ENCODE results near the gene MAX. TPM values are rescaled to one million over a fixed set of nuclear protein-coding genes. Genes with fewer than 3 reads are reported as not detected.

The MAX gene
- total and polyA plus RNA-seq, 2 donors from 2014 or later, result 48.9 to 89.4 TPM

DNA sequence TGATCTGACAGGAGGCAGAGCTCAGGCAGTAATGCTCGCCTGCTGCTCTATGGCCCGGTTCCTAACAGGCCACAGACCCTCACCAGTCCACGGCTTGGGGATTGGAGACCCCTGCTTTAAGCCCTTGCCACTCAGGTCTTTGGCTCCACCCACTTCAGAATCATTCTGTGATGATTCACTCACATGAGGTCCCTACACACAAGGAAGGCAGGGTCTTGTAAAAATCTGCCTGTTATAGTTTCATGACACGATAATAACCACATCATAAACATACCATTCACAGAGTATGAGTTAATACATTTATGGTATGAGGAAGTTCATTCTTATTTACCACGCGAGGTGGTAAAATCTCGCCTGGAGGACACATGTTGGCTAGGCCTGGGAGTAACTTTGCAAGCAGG is 29.0 kb upstream of the MAX start:
- H3K27me3 ChIP-seq (ENCODE audit: control insufficient read depth, insufficient read depth, low read length), result no peaks in the 10 kb centered on the region
- no peak for FAIRE-seq
- no peaks in the 10 kb centered on the region for H3K4me1 ChIP-seq (ENCODE audit: control insufficient read depth in 2 of 3, insufficient read depth in 2 of 3, low read depth in 1 of 3, low read length in 3 of 3)
- H3K36me3 ChIP-seq (ENCODE audit: control insufficient read depth in 2 of 3, insufficient read depth in 3 of 3, low read length in 3 of 3), result no peaks in the 10 kb centered on the region
- H3K27ac ChIP-seq (ENCODE audit: low read depth in 2 of 2, low read length in 2 of 2), result no peak overlapping the region
- TF ChIP-seq, protein P1, sequence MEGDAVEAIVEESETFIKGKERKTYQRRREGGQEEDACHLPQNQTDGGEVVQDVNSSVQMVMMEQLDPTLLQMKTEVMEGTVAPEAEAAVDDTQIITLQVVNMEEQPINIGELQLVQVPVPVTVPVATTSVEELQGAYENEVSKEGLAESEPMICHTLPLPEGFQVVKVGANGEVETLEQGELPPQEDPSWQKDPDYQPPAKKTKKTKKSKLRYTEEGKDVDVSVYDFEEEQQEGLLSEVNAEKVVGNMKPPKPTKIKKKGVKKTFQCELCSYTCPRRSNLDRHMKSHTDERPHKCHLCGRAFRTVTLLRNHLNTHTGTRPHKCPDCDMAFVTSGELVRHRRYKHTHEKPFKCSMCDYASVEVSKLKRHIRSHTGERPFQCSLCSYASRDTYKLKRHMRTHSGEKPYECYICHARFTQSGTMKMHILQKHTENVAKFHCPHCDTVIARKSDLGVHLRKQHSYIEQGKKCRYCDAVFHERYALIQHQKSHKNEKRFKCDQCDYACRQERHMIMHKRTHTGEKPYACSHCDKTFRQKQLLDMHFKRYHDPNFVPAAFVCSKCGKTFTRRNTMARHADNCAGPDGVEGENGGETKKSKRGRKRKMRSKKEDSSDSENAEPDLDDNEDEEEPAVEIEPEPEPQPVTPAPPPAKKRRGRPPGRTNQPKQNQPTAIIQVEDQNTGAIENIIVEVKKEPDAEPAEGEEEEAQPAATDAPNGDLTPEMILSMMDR (IDR thresholded peaks at IDR 0.05; ENCODE audit: borderline replicate concordance, extremely low read depth, insufficient read depth), result no peak
- intact Hi-C loops (cut with DNase I), result no loop called here
- no peak overlapping the region for H3K9ac ChIP-seq (ENCODE audit: low read length in 3 of 3)
- H3K4me3 ChIP-seq (ENCODE audit: low read length in 3 of 3), result no peak overlapping the region
- H3K9me3 ChIP-seq (ENCODE audit: control insufficient read depth in 2 of 3, insufficient read depth in 1 of 3, low read length in 3 of 3), result no peaks in the 10 kb centered on the region
- DNase-seq, result no peak

DNA sequence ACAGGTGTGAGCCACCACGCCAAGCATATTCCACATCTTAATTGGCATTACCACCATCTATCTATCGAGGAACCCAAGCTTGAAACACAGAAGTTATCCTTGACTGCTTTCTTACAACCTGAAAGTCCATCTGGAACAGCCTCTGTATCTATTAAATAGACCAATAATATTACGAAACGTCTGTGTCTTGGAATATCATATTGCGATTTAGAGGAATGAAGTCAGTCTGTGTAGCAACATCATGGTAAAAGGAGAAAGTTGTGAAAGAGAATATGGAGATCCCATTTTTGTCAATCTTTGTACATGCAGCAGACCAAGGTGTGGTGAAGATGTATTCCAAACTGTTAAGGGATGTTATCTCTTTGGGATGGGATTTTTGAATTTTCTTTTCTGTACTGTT is 25.8 kb upstream of the MAX start:
- Histone ChIP-seq H3K27ac (ENCODE audit: low read depth in 2 of 2, low read length in 2 of 2) (no peak overlapping the region), H3K4me3 (ENCODE audit: low read length in 3 of 3) (no peak overlapping the region), H3K27me3 (ENCODE audit: control insufficient read depth, insufficient read depth, low read length) (no peaks in the 10 kb centered on the region), H3K4me1 (ENCODE audit: control insufficient read depth in 2 of 3, insufficient read depth in 2 of 3, low read depth in 1 of 3, low read length in 3 of 3) (no peaks in the 10 kb centered on the region), H3K9ac (ENCODE audit: low read length in 3 of 3) (no peak overlapping the region), H3K36me3 (ENCODE audit: control insufficient read depth in 2 of 3, insufficient read depth in 3 of 3, low read length in 3 of 3) (no peaks in the 10 kb centered on the region), H3K9me3 (ENCODE audit: control insufficient read depth in 2 of 3, insufficient read depth in 1 of 3, low read length in 3 of 3) (no peaks in the 10 kb centered on the region)
- DNase-seq (no peak), FAIRE-seq (no peak)
- TF ChIP-seq, protein P1 (IDR thresholded peaks at IDR 0.05; ENCODE audit: borderline replicate concordance, extremely low read depth, insufficient read depth), result no peak
- intact Hi-C loops (cut with DNase I), result no loop called here

DNA sequence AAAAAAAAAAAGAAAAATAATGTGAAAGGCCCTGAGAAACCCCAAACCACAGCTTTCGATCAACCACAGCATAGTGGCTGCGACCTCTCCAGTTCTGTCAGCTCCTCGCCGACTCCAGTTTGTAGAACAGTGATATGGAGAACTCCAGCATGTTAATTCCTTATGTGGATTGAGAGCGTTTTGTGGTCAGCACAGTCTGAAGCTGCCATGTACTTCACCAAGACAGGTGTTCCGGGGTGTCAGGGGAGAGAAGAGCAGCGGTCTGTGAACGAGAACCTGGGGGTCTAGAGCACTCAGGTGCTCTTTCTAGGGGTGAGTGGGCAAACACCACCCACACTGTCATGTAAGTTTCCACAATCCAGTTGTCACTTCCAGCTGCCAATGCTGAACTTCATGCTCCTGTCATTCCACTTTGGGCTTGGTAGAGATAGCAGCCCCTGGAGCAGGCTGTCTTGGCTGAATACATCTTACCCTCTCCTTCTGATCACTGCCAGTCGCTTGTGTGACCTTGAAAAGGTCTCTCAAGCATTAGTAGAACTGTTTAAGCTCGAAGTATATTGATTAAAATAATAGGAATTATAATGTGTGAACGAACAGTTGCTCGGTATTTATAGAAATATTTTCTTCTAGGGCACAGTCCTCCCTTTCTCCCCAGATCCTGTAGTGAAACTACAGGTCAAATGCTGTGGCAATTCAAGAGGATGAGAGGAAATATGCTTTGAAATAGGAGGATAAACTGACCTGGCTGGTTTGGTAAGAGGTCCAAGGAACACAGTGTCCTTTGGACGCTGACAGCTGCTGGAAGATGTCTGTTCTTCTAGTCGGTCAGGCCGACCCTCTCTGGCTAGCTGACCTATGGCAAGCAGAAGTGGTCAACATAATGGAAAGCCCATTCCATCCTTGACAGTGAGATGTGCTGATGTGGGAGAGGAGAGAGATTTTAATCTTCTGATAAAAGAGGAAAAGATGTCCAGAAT is 15.7 kb upstream of the MAX start:
- no peaks in the 10 kb centered on the region for H3K9me3 ChIP-seq (ENCODE audit: control insufficient read depth in 2 of 3, insufficient read depth in 1 of 3, low read length in 3 of 3)
- DNase-seq (no peak), FAIRE-seq (no peak)
- intact Hi-C loops (cut with DNase I), result no loop called here
- H3K4me1 ChIP-seq (ENCODE audit: control insufficient read depth in 2 of 3, insufficient read depth in 2 of 3, low read depth in 1 of 3, low read length in 3 of 3), result no peaks in the 10 kb centered on the region
- H3K4me3 ChIP-seq (ENCODE audit: low read length in 3 of 3), result no peak overlapping the region
- H3K9ac ChIP-seq (ENCODE audit: low read length in 3 of 3), result no peak overlapping the region
- H3K27ac ChIP-seq (ENCODE audit: low read depth in 2 of 2, low read length in 2 of 2), result no peak overlapping the region
- H3K27me3 ChIP-seq (ENCODE audit: control insufficient read depth, insufficient read depth, low read length), result no peaks in the 10 kb centered on the region
- H3K36me3 ChIP-seq (ENCODE audit: control insufficient read depth in 2 of 3, insufficient read depth in 3 of 3, low read length in 3 of 3), result no peaks in the 10 kb centered on the region
- TF ChIP-seq, protein P1 (IDR thresholded peaks at IDR 0.05; ENCODE audit: borderline replicate concordance, extremely low read depth, insufficient read depth), result no peak

All from kidney (tissue), 14 donors.